ENCODE measurements around the gene CPNE5. TPM values are rescaled to one million over a fixed set of nuclear protein-coding genes. Genes with fewer than 3 reads are reported as not detected.

CPNE5 gene
- total and polyA plus RNA-seq, 4 donors = 0.93 to 5.2 (median 3.8) TPM

- TF ChIP-seq CTCF (IDR thresholded peaks at IDR 0.05; ENCODE audit: control extremely low read depth, extremely low read depth) = no peak
- peaks cover 0 to 2% (median 0%) of the 10 kb centered on the region in 3 donors for H3K27me3 ChIP-seq (ENCODE audit: control insufficient read depth in 3 of 3, insufficient read depth in 3 of 3, low read length in 2 of 3)
- WGBS, 2 donors = 30 to 41% methylated on average over 23 to 26 of the region's 26 CpGs
- no peak overlapping the region for H3K9ac ChIP-seq (ENCODE audit: insufficient read depth in 1 of 2, low read length in 2 of 2)
- H3K9me3 ChIP-seq (ENCODE audit: control insufficient read depth in 4 of 4, insufficient read depth in 3 of 4, low read length in 3 of 4) = no peaks in the 10 kb centered on the region
- ATAC-seq (ENCODE audit: insufficient read depth, low FRiP score) (peak; percentile 70), DNase-seq (peak; percentile 28 to 52 (median 44))
- H3K36me3 ChIP-seq (ENCODE audit: control insufficient read depth in 4 of 4, insufficient read depth in 4 of 4, low read length in 4 of 4) = peaks cover 0 to 5% (median 0%) of the 10 kb centered on the region in 4 donors
- peaks cover 0 to 26% (median 3%) of the 10 kb centered on the region in 5 donors for H3K4me1 ChIP-seq (ENCODE audit: control insufficient read depth in 5 of 5, insufficient read depth in 5 of 5, low read length in 5 of 5)
- H3K27ac ChIP-seq (ENCODE audit: low read depth in 1 of 2, low read length in 1 of 2) = peak overlapping the region in 1 of 2 donors; percentile 47
- no peak overlapping the region for H3K4me3 ChIP-seq
Observed at GRCh38 chr6:36848658-36849441, 9.6 kb upstream of the CPNE5 start.

DNA sequence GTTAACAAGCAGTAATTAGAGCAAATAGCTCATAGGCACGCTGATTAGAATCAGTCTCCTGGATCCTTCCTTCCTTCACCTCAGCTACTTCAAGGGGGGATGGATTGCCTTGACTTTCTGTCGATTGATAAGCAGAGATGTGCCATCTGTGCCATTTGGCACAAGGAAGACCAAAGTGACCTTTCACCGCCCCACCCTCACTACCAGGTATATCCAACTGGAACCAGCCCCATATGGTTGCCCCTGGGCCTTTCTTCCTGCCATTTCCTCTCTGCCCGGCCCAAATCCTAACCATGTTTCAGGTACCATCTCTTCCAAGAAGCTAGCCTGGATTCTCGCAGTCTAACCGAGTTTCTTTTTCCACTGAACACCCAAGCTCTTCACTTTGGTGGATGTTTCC lies 8.7 kb upstream of the CPNE5 start:
- Histone ChIP-seq H3K27ac (ENCODE audit: low read depth in 1 of 2, low read length in 1 of 2) (peak overlapping the region in 1 of 2 donors; percentile 47), H3K9ac (ENCODE audit: insufficient read depth in 1 of 2, low read length in 2 of 2) (no peak overlapping the region)
- 95 to 96% methylated on average over 6 of the region's 6 CpGs for WGBS, 2 donors

GRCh38 chr6:36847152-36847551 lies 7.9 kb upstream of the CPNE5 start:
- Histone ChIP-seq H3K4me1 (ENCODE audit: control insufficient read depth in 5 of 5, insufficient read depth in 5 of 5, low read length in 5 of 5) (peaks cover 0 to 16% (median 3%) of the 10 kb centered on the region in 5 donors), H3K4me3 (no peak overlapping the region), H3K27ac (ENCODE audit: low read depth in 1 of 2, low read length in 1 of 2) (no peak overlapping the region), H3K36me3 (ENCODE audit: control insufficient read depth in 4 of 4, insufficient read depth in 4 of 4, low read length in 4 of 4) (no peaks in the 10 kb centered on the region), H3K9me3 (ENCODE audit: control insufficient read depth in 4 of 4, insufficient read depth in 3 of 4, low read length in 3 of 4) (no peaks in the 10 kb centered on the region), H3K9ac (ENCODE audit: insufficient read depth in 1 of 2, low read length in 2 of 2) (no peak overlapping the region), H3K27me3 (ENCODE audit: control insufficient read depth in 3 of 3, insufficient read depth in 3 of 3, low read length in 2 of 3) (peaks cover 0 to 2% (median 0%) of the 10 kb centered on the region in 3 donors)
- 97 to 98% methylated on average over 4 of the region's 4 CpGs for WGBS, 2 donors
- ATAC-seq (ENCODE audit: insufficient read depth, low FRiP score) (no peak), DNase-seq (no peak)
- TF ChIP-seq CTCF (IDR thresholded peaks at IDR 0.05; ENCODE audit: control extremely low read depth, extremely low read depth) = no peak

More for the DNA sequence above, 8.7 kb upstream of the CPNE5 start:
- Histone ChIP-seq H3K9me3 (ENCODE audit: control insufficient read depth in 4 of 4, insufficient read depth in 3 of 4, low read length in 3 of 4) (no peaks in the 10 kb centered on the region), H3K4me3 (no peak overlapping the region), H3K4me1 (ENCODE audit: control insufficient read depth in 5 of 5, insufficient read depth in 5 of 5, low read length in 5 of 5) (peaks cover 0 to 24% (median 3%) of the 10 kb centered on the region in 5 donors), H3K36me3 (ENCODE audit: control insufficient read depth in 4 of 4, insufficient read depth in 4 of 4, low read length in 4 of 4) (no peaks in the 10 kb centered on the region), H3K27me3 (ENCODE audit: control insufficient read depth in 3 of 3, insufficient read depth in 3 of 3, low read length in 2 of 3) (peaks cover 0 to 2% (median 0%) of the 10 kb centered on the region in 3 donors)
- ATAC-seq (ENCODE audit: insufficient read depth, low FRiP score) (no peak), DNase-seq (no peak)
- no peak for TF ChIP-seq CTCF (IDR thresholded peaks at IDR 0.05; ENCODE audit: control extremely low read depth, extremely low read depth)

Data from lung (tissue), 12 donors.